Mesothelial cell of epicardium (in vitro differentiated cells): ENCODE measurements around the gene DRGX. TPM values are rescaled to one million over a fixed set of nuclear protein-coding genes. Genes with fewer than 3 reads are reported as not detected.

ENCODE experiments used
- DNase-seq, 2 experiments: peaks; one replicate each; pipeline ENCODE4 v3.0.0; 2021; ENCODE audit warnings: low spot score in 2 of 2; ENCODE audit not compliant: unreplicated experiment in 2 of 2
- H3K27ac Mint-ChIP-seq: 2 replicates; pipeline ENCODE4 v1.8.0; 2021; ENCODE audit warnings: mixed read lengths
- H3K27me3 Mint-ChIP-seq: 2 replicates; pipeline ENCODE4 v1.8.0; 2021; ENCODE audit warnings: low read depth, mixed read lengths
- H3K36me3 Mint-ChIP-seq: 2 replicates; pipeline ENCODE4 v1.8.0; 2021; ENCODE audit warnings: mixed read lengths
- H3K4me1 Mint-ChIP-seq: 2 replicates; pipeline ENCODE4 v1.8.0; 2021; ENCODE audit warnings: mixed read lengths
- H3K4me3 Mint-ChIP-seq: 2 replicates; pipeline ENCODE4 v1.8.0; 2021; ENCODE audit warnings: mild to moderate bottlenecking, moderate library complexity, mixed read lengths
- H3K9me3 Mint-ChIP-seq: 2 replicates; pipeline ENCODE4 v1.8.0; 2021; ENCODE audit warnings: mixed read lengths
- total RNA-seq: library from RNA; stranded (reverse); gene quantifications from 3 replicates; pipeline ENCODE4 v1.2.1, GENCODE V29; 2021
- TF ChIP-seq, protein P1 (sequence below): fragments of 200-600 bp; sonication (generic); IDR thresholded peaks from one replicate; pipeline ENCODE4 v1.5.0; 2021; ENCODE audit warnings: antibody characterized with exemption; ENCODE audit not compliant: unreplicated experiment

The DRGX gene
- total RNA-seq, 1 donor from 2014 or later: not detected

DNA sequence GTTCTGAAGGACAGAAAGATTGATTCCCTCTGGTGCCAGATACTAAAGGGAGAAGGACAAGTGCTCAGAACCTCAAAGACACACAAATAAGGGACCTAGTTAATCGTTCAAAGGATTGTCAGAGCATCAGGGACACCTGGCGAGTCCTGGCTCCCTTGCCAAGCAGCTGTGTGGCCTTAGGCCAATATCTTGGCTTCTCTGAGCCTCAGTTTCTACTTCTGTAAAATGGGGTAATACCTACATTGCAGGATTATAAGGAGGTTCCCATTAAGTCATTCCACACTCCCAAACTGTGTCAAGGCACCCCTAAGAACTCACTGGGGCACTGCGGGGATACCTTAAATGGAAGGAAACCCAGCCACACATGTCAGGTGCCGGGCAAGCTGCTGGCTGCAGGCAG lies 29.4 kb downstream of the DRGX start:
- TF ChIP-seq, protein P1, sequence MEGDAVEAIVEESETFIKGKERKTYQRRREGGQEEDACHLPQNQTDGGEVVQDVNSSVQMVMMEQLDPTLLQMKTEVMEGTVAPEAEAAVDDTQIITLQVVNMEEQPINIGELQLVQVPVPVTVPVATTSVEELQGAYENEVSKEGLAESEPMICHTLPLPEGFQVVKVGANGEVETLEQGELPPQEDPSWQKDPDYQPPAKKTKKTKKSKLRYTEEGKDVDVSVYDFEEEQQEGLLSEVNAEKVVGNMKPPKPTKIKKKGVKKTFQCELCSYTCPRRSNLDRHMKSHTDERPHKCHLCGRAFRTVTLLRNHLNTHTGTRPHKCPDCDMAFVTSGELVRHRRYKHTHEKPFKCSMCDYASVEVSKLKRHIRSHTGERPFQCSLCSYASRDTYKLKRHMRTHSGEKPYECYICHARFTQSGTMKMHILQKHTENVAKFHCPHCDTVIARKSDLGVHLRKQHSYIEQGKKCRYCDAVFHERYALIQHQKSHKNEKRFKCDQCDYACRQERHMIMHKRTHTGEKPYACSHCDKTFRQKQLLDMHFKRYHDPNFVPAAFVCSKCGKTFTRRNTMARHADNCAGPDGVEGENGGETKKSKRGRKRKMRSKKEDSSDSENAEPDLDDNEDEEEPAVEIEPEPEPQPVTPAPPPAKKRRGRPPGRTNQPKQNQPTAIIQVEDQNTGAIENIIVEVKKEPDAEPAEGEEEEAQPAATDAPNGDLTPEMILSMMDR: no peak
- DNase-seq: no peak

GRCh38 chr10:49365675-49366415 lies 30.0 kb downstream of the DRGX start:
- H3K4me3 Mint-ChIP-seq: no peak overlapping the region
- no peak for DNase-seq
- H3K27ac Mint-ChIP-seq: no peak overlapping the region
- peaks cover 43% of the 10 kb centered on the region for H3K27me3 Mint-ChIP-seq
- H3K36me3 Mint-ChIP-seq: no peaks in the 10 kb centered on the region
- TF ChIP-seq, protein P1: no peak
- no peaks in the 10 kb centered on the region for H3K4me1 Mint-ChIP-seq
- no peaks in the 10 kb centered on the region for H3K9me3 Mint-ChIP-seq

More for the DNA sequence above, 29.4 kb downstream of the DRGX start:
- no peaks in the 10 kb centered on the region for H3K9me3 Mint-ChIP-seq
- H3K27me3 Mint-ChIP-seq: peaks cover 43% of the 10 kb centered on the region
- H3K27ac Mint-ChIP-seq: no peak overlapping the region
- H3K4me3 Mint-ChIP-seq: no peak overlapping the region
- no peaks in the 10 kb centered on the region for H3K36me3 Mint-ChIP-seq
- H3K4me1 Mint-ChIP-seq: no peaks in the 10 kb centered on the region

DNA sequence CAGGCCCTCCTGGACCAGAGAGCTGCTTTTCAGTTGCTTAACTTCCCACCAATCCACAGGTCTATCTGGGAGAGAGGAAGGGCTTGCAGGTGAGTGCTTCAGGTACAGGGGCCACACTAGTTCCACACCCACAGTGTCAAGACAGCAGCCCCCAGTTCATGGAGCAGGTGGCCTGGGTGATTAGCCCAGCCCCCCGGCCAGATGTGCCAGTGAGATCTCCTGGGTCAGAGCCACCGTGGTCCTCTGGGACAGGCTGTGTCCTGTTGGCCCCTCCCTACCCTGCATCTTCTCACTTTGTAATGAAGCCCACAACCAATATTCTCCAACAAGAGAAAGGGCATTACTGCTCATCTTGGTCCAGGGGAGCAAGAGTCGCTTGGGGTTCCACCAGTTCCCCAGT lies 30.6 kb downstream of the DRGX start:
- Mint-ChIP-seq H3K36me3 (no peaks in the 10 kb centered on the region), H3K27me3 (peaks cover 39% of the 10 kb centered on the region), H3K4me3 (no peak overlapping the region), H3K4me1 (no peaks in the 10 kb centered on the region), H3K9me3 (no peaks in the 10 kb centered on the region), H3K27ac (no peak overlapping the region)
- no peak for DNase-seq
- TF ChIP-seq, protein P1: no peak

- Mint-ChIP-seq H3K36me3 (no peaks in the 10 kb centered on the region), H3K9me3 (no peaks in the 10 kb centered on the region), H3K27ac (no peak overlapping the region), H3K27me3 (peaks cover 38% of the 10 kb centered on the region), H3K4me3 (no peak overlapping the region), H3K4me1 (no peaks in the 10 kb centered on the region)
- no peak for DNase-seq
- TF ChIP-seq, protein P1: no peak
These were observed 31.1 kb downstream of the DRGX start for GRCh38 chr10:49364747-49365146.

DNA sequence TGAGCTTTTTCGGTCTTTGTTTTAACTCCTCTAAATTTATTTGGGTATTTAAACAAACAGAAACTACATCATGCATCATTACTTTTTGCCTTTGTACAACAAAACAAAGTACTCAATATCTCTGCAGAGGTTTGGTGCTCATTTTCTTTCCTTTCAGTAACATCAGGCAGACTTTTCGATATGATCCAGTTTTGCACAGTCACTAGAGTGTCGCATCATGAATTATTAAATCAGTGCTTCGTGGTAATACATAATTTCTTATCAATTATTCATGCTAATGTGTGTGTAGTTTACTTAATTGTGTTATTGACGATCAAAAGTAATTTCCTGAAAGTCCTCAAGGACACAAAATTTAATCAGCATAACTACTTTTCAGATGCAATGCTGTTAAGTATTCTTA lies 31.8 kb downstream of the DRGX start:
- Mint-ChIP-seq H3K4me3 (no peak overlapping the region), H3K9me3 (no peaks in the 10 kb centered on the region), H3K27ac (no peak overlapping the region), H3K4me1 (no peaks in the 10 kb centered on the region), H3K27me3 (peaks cover 35% of the 10 kb centered on the region), H3K36me3 (no peaks in the 10 kb centered on the region)
- no peak for DNase-seq
- TF ChIP-seq, protein P1: no peak
